HCT116 (cell line): ENCODE data around the gene KNDC1. TPM values are rescaled to one million over a fixed set of nuclear protein-coding genes. Genes with fewer than 3 reads are reported as not detected.

Source experiments
- ATAC-seq: fragments of 200-7000 bp; cut with Tn5 transposase; 2 replicates; pipeline ENCODE4 v1.9.1; 2020; ENCODE audit warnings: mild to moderate bottlenecking, moderate library complexity
- BruUV-seq: library from RNA; stranded (reverse); fragments of 400-500 nt; replicated peaks from 2 replicates; lab custom pipeline; 2021; lab: Mats Ljungman, UMichigan
- CTCF ChIA-PET: fragments of 300-600 bp; sonication (Branson Sonifier 250); formaldehyde crosslinking; loops from one replicate; lab custom pipeline; 2021; ENCODE audit warnings: antibody characterized with exemption; lab: Charles Lee
- POLR2A ChIA-PET: fragments of 300-600, 350-600 bp; sonication (Branson Sonifier 250); formaldehyde crosslinking; loops from one replicate; lab custom pipeline; 2021; ENCODE audit warnings: antibody characterized with exemption; lab: Charles Lee
- RAD21 ChIA-PET, 2 experiments: fragments of 300-600 bp; sonication (Branson Sonifier 250); formaldehyde crosslinking; loops; one replicate each; lab custom pipeline; 2023; ENCODE audit warnings: low total read pairs in 2 of 2; ENCODE audit not compliant: uncharacterized antibody in 2 of 2, unreplicated experiment in 2 of 2, low non-redundant PET in 1 of 2; lab: Charles Lee
- DNase-seq: peaks from one replicate; pipeline ENCODE4 v3.0.0-alpha.2; 2010; ENCODE audit warnings: low read depth, low spot score
- H2AFZ ChIP-seq: fragments of 200-600 bp; shearing (Covaris generic), sonication (generic); 2 replicates; pipeline ENCODE4 v1.6.1; 2017; ENCODE audit warnings: low read depth, mixed run types, mixed read lengths, antibody characterized with exemption, low read length; ENCODE audit not compliant: poor library complexity, severe bottlenecking
- H3K27ac ChIP-seq: 2 replicates; pipeline ENCODE4 v1.5.1; 2012; ENCODE audit warnings: low read depth, low read length
- H3K27me3 ChIP-seq: fragments of 200-600 bp; sonication (generic); 2 replicates; pipeline ENCODE4 v1.6.1; 2016; ENCODE audit warnings: mixed run types, low read length, mixed read lengths; ENCODE audit not compliant: insufficient read depth
- H3K36me3 ChIP-seq, 2 experiments: fragments of 200-500 bp in 1 of 2; fragments of 200-600 bp in 1 of 2; sonication (Bioruptor generic) in 1 of 2; sonication (generic) in 1 of 2; 2 replicates each; pipeline versions ENCODE4 v1.5.1 to v1.6.1; 2014 to 2016; ENCODE audit warnings: low read length in 2 of 2, inconsistent platforms in 1 of 2, mixed read lengths in 1 of 2, mixed run types in 1 of 2; ENCODE audit not compliant: insufficient read depth in 2 of 2, control insufficient read depth in 1 of 2
- H3K4me1 ChIP-seq, 2 experiments: fragments of 200-600 bp in 1 of 2; sonication (generic) in 1 of 2; 2 replicates each; pipeline versions ENCODE4 v1.5.1 to v1.6.1; 2012 to 2017; ENCODE audit warnings: low read length in 2 of 2, inconsistent platforms in 1 of 2, mild to moderate bottlenecking in 1 of 2, mixed read lengths in 1 of 2, mixed run types in 1 of 2, moderate library complexity in 1 of 2; ENCODE audit not compliant: insufficient read depth in 2 of 2, control insufficient read depth in 1 of 2
- H3K4me2 ChIP-seq: fragments of 200-600 bp; sonication (generic); 2 replicates; pipeline ENCODE4 v1.6.1; 2017; ENCODE audit warnings: mixed run types, low read length, mixed read lengths
- H3K4me3 ChIP-seq, 2 experiments: fragments of 200-600 bp in 1 of 2; sonication (generic) in 1 of 2; replicated peaks in 1 of 2; 2 replicates each; pipeline ENCODE4 v1.5.1; 2011 to 2016; ENCODE audit warnings: low read length in 2 of 2, control low read depth in 1 of 2, low read depth in 1 of 2, mild to moderate bottlenecking in 1 of 2, mixed read lengths in 1 of 2, mixed run types in 1 of 2
- H3K79me2 ChIP-seq: fragments of 200-600 bp; sonication (generic); 2 replicates; pipeline ENCODE4 v1.6.1; 2017; ENCODE audit warnings: mild to moderate bottlenecking, mixed run types, low read length, moderate library complexity, mixed read lengths; ENCODE audit not compliant: insufficient read depth
- H3K9ac ChIP-seq: fragments of 200-600 bp; sonication (generic); 2 replicates; pipeline ENCODE4 v1.6.1; 2016; ENCODE audit warnings: low read length, mixed read lengths
- H3K9me2 ChIP-seq: fragments of 200-600 bp; sonication (generic), shearing (Covaris generic); 2 replicates; pipeline ENCODE4 v1.6.1; 2017; ENCODE audit warnings: mixed run types, mild to moderate bottlenecking, moderate library complexity; ENCODE audit not compliant: insufficient read depth
- H3K9me3 ChIP-seq, 2 experiments: fragments of 200-500 bp in 1 of 2; fragments of 200-600 bp in 1 of 2; sonication (Bioruptor generic) in 1 of 2; sonication (generic) in 1 of 2; 2 replicates each; pipeline ENCODE4 v1.6.1; 2014 to 2017; ENCODE audit warnings: low read length in 2 of 2, mixed read lengths in 2 of 2, inconsistent platforms in 1 of 2, low read depth in 1 of 2, mild to moderate bottlenecking in 1 of 2, mixed run types in 1 of 2, moderate library complexity in 1 of 2; ENCODE audit not compliant: control insufficient read depth in 1 of 2, insufficient read depth in 1 of 2
- H4K20me1 ChIP-seq: fragments of 200-600 bp; sonication (generic), shearing (Covaris generic); 2 replicates; pipeline ENCODE4 v1.6.1; 2017; ENCODE audit warnings: mixed run types, mild to moderate bottlenecking, moderate library complexity; ENCODE audit not compliant: insufficient read depth
- CBX3 ChIP-seq: IDR thresholded peaks from 2 replicates; pipeline ENCODE4 v1.6.1; 2012; ENCODE audit warnings: low read depth
- CEBPB ChIP-seq: IDR thresholded peaks from 2 replicates; pipeline ENCODE4 v1.6.1; 2012; ENCODE audit warnings: low read depth
- EGR1 ChIP-seq: IDR thresholded peaks from 2 replicates; pipeline ENCODE4 v1.6.1; 2012; ENCODE audit warnings: low read depth
- EZH2 ChIP-seq: fragments of 200-600 bp; sonication (generic); IDR thresholded peaks from 2 replicates; pipeline ENCODE4 v1.6.1; 2017; ENCODE audit warnings: antibody characterized with exemption, mixed run types
- MAX ChIP-seq: IDR thresholded peaks from 2 replicates; pipeline ENCODE4 v1.6.1; 2012
- REST ChIP-seq: IDR thresholded peaks from 2 replicates; pipeline ENCODE4 v1.6.1; 2012; ENCODE audit warnings: low read depth
- SP1 ChIP-seq: IDR thresholded peaks from 2 replicates; pipeline ENCODE4 v1.6.1; 2012; ENCODE audit warnings: low read depth
- SRF ChIP-seq: IDR thresholded peaks from 2 replicates; pipeline ENCODE4 v1.6.1; 2012; ENCODE audit warnings: low read depth
- ZBTB33 ChIP-seq: IDR thresholded peaks from 2 replicates; pipeline ENCODE4 v1.6.1; 2011; ENCODE audit warnings: mild to moderate bottlenecking, low read length, moderate library complexity; ENCODE audit not compliant: insufficient replicate concordance; ENCODE audit errors: extremely low read depth
- ZFX ChIP-seq: fragments of 450-650 bp; IDR thresholded peaks from 2 replicates; pipeline ENCODE4 v1.6.1; 2017
- ZNF274 ChIP-seq: fragments of 200-500 bp; sonication (Bioruptor generic); IDR thresholded peaks from 2 replicates; pipeline ENCODE4 v1.6.1; 2014; ENCODE audit warnings: mild to moderate bottlenecking, low read depth, low read length, inconsistent platforms
- intact Hi-C: fragments of 100-400 bp; cut with micrococcal nuclease; formaldehyde crosslinking; loops from 2 replicates; pipeline ENCODE4 v1.10.0; 2022
- total RNA-seq: library from RNA; stranded (reverse); gene quantifications from one replicate; pipeline ENCODE4 v1.2.1, GENCODE V29; 2021; ENCODE audit not compliant: unreplicated experiment

The KNDC1 gene
- total RNA-seq, 1 experiment from 2014 or later: 3.6 TPM

- H3K9me2 ChIP-seq: no peaks in the 10 kb centered on the region
- ChIA-PET RAD21 (no interaction called here), POLR2A (no interaction called here), CTCF (no interaction called here)
- H3K79me2 ChIP-seq: no peaks in the 10 kb centered on the region
- intact Hi-C loops: no loop called here
- DNase-seq (no peak), ATAC-seq (no peak)
- H2AFZ ChIP-seq: no peak overlapping the region
- H3K4me1 ChIP-seq: peaks cover 0 to 4% of the 10 kb centered on the region in 2 experiments; a peak in 2 of 4 replicates
- H3K27me3 ChIP-seq: no peaks in the 10 kb centered on the region
- H3K9me3 ChIP-seq: no peaks in the 10 kb centered on the region
- H3K27ac ChIP-seq: no peak overlapping the region
- TF ChIP-seq ZBTB33: no peak
- TF ChIP-seq CEBPB: no peak
- TF ChIP-seq ZFX: no peak
- TF ChIP-seq ZNF274: no peak
- no peak for TF ChIP-seq EGR1
- no peak for TF ChIP-seq SP1
- TF ChIP-seq EZH2: no peak
- TF ChIP-seq REST: no peak
- no peak for TF ChIP-seq SRF
- TF ChIP-seq CBX3: no peak
- TF ChIP-seq MAX: no peak
- H4K20me1 ChIP-seq: no peaks in the 10 kb centered on the region
- no peak overlapping the region for H3K4me2 ChIP-seq
- H3K4me3 ChIP-seq: no peak overlapping the region
- no peaks in the 10 kb centered on the region for H3K36me3 ChIP-seq
- H3K9ac ChIP-seq: no peak overlapping the region
- BruUV-seq: no TSS peak
Observed at GRCh38 chr10:133125901-133126300, 34.1 kb upstream of the KNDC1 start.
